Jurkat, Clone E6-1 (cell line): ENCODE measurements around the gene ZNF587B. TPM values are rescaled to one million over a fixed set of nuclear protein-coding genes. Genes with fewer than 3 reads are reported as not detected.
"Not testable (repeated sequence)": the region's sequence is repeated elsewhere in the genome, so short reads cannot be mapped to it uniquely, and the experiment has no call there.

Experiments used
- DNase-seq: peaks from one replicate; pipeline ENCODE4 v3.0.0-alpha.2; 2011; ENCODE audit warnings: low read depth, low spot score
- H3K4me3 ChIP-seq: 2 replicates; pipeline ENCODE4 v1.5.1; 2011; ENCODE audit warnings: mild to moderate bottlenecking, low read length, control low read depth, moderate library complexity
- polyA plus RNA-seq: library from polyadenylated mRNA; unstranded; fragments of >200 nt; gene quantifications from one replicate; pipeline ENCODE4 v1.2.1, GENCODE V29; 2012; ENCODE audit warnings: missing spikeins; ENCODE audit not compliant: insufficient read length, insufficient read depth

The ZNF587B gene
- polyA plus RNA-seq, result 5.1 TPM

GRCh38 chr19:57830071-57830602, at the start of gene ZNF587B:
Gene ZNF587B, plus strand, starts transcription at chr19:57830299. Its CDS starts 230 bp downstream, at chr19:57830529.
- H3K4me3 ChIP-seq, result no peak within 1 kb of the TSS
- DNase-seq, result no peak

DNA sequence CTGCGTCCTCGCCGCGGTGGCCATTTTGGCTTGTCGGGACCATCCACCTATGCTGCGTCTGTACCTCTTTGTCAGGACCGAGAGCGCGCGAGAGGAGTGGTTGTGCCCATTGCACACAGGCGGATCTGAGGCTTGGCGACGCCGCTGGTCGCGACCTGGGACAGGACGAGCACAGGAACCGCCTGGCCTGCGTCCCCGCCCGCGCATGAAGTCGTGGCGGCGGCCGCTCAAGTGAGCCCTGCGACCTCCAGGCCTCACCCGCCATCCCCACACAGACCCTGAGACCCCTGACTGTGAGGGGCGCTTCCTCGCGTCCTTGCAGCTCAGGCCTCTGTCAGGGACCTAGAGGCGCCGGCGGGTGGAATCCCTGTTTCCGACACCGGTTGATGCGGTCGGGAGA, 43.8 kb upstream of the ZNF587B start:
- H3K4me3 ChIP-seq, result no peak overlapping the region
- no peak for DNase-seq

DNA sequence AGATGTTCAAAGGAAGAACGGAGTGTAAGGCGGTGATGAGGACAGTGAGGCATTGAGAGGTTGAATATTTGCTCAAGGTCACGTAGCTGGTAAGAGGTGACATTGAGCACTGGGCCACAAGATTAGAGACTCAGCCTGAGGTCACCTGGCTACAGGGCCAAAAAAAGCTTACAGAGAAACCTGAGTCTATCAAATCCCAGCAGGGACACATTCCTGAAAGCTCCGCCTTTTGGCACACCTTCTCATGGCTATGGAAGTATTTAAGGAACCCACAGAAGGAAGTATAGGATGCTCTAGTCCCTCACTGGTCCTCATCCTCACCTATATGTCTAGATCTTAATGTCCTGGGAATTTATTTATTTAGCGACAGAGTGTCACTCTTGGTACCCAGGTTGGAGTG, 43.2 kb upstream of the ZNF587B start:
- no peak overlapping the region for H3K4me3 ChIP-seq
- DNase-seq, result no peak

DNA sequence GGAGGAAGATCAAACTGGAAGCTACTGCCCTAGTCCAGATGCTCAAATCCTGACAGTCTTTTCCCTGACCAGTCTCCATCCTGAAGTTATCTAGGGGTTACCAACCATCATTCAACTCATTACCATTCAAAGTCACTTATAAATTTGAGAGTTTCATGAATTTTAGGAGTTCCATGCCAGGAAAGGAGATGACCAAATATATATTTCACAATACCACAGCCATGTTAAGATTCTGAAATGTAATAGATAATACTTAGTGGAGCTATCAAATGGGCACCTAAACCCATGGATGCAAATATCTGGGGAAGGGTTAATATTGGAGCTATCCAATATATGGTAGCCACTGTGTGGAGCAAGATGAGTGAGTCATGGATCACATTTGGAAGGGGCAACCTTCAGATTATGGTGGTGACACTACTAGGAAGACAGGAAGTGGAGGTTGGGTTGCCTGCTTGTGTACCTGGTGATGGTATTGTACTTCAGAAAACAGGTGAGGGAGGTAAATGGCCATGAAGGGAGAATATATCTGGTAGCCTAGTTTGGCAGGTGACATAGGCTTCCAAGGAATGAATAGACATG, 41.9 kb upstream of the ZNF587B start:
- no peak overlapping the region for H3K4me3 ChIP-seq
- DNase-seq, result no peak

DNA sequence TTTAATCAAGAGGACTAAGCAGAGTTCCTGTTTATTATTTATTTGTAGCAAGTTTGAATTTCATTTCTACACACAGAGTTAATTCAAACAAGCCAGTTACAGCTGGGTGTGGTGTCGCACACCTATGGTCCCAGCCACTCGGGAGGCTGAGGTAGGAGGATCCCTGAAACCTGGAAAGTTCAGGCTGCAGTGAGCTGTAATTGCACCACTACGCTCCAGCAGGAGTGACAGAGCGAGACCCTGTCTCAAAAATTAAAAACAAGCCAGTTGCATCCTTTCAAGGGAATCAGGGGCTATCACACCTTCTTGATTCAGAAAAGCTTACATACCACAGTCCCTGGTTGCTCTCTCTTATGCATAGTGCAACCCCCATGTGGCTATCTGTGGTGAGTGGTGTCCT, 40.8 kb upstream of the ZNF587B start:
- no peak overlapping the region for H3K4me3 ChIP-seq
- no peak for DNase-seq

DNA sequence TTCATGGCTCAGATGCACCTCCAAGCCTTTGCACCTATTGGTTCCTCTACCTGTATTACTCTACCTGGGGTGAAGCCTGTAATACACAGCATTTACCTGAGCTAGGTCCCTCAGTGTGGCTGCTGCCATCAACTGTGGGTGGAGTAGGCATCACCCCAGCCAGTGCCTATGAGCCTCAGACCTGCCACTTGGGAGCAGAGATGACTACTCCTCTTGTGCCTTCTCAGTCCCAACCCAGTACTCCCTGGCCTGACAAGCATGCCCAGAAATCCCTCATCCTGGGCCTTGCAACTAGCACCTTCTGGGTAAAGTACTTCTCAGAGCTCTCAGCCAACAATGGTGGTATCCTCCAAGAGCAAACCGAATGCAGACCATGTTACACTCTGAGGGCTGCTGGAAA, 33.5 kb upstream of the ZNF587B start:
- DNase-seq, H3K4me3 ChIP-seq: not testable (repeated sequence)

GRCh38 chr19:57800696-57801095, 29.4 kb upstream of the ZNF587B start:
- no peak overlapping the region for H3K4me3 ChIP-seq
- no peak for DNase-seq

- DNase-seq, result no peak
- H3K4me3 ChIP-seq, result no peak overlapping the region
Measured at GRCh38 chr19:57802269-57802668, 27.8 kb upstream of the ZNF587B start.

- H3K4me3 ChIP-seq, result no peak overlapping the region
- DNase-seq, result no peak
Measured at GRCh38 chr19:57803265-57803593, 26.9 kb upstream of the ZNF587B start.

- no peak for DNase-seq
- H3K4me3 ChIP-seq, result no peak overlapping the region
Measured at GRCh38 chr19:57803594-57804325, 26.3 kb upstream of the ZNF587B start.

DNA sequence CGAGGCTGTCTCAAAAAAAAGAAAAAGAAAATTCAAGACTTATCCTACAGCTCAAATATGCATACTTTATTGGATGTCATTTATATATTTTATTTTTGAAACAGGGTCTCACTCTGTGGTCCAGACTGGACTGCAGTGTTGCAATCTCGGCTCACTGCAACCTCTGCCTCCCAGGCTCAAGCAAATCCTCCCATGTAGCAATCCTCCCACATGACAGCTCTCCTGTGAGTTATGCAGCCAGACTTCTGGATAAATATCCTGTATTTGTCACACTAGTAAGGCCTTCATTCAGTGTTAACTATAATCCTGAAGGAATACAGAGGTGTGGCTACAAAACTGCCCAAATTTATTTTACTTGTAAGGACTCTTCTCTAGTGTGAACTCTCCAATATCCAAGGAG, 22.6 kb upstream of the ZNF587B start:
- no peak overlapping the region for H3K4me3 ChIP-seq
- DNase-seq, result no peak

- H3K4me3 ChIP-seq, DNase-seq: not testable (repeated sequence)
Measured at GRCh38 chr19:57810410-57811295, 19.4 kb upstream of the ZNF587B start.

GRCh38 chr19:57812226-57812625, 17.9 kb upstream of the ZNF587B start:
- peak; percentile 29 for DNase-seq
- H3K4me3 ChIP-seq, result no peak overlapping the region

DNA sequence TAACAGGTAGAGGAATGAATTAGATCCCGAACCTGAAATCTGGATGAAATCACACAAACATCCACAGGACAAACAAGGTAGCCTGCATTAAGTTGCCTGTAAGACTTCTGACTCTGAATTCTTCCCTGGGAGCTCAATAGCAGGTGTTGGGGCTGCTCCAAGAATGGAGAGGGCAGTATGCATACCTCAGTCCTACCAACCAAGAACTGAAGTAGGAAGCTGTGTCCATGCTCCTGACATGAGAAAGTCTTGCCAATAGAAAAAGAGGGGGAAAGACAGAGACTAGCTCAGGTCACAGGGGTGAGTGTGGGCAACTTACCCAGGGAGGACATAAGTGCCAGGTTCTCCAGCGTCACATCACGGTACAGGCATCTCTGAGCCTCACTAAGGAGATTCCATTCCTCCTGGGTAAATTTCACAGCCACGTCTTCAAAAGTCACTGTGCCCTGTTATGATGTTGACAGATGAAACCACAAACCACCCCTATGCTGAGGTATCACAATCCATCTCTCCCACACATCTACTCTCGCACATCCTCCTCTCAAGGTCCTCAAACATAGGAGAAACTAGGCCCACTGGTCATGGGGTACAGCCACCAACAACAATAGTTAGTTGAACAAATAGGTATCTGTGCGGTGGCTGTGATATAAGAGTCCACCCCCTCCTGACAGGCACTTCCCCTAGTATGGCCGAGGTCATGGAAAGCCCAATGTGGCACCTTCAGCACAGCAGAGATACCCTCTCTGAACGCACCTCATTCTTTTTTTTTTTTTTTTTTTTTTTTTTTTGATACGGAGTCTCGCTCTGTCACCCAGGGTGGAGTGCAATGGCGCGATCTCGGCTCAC, 16.9 kb upstream of the ZNF587B start:
- not testable (repeated sequence) for H3K4me3 ChIP-seq, DNase-seq

- H3K4me3 ChIP-seq, result peak overlapping the region; percentile 90
- no peak for DNase-seq
Measured at GRCh38 chr19:57813919-57814504, 16.1 kb upstream of the ZNF587B start.

DNA sequence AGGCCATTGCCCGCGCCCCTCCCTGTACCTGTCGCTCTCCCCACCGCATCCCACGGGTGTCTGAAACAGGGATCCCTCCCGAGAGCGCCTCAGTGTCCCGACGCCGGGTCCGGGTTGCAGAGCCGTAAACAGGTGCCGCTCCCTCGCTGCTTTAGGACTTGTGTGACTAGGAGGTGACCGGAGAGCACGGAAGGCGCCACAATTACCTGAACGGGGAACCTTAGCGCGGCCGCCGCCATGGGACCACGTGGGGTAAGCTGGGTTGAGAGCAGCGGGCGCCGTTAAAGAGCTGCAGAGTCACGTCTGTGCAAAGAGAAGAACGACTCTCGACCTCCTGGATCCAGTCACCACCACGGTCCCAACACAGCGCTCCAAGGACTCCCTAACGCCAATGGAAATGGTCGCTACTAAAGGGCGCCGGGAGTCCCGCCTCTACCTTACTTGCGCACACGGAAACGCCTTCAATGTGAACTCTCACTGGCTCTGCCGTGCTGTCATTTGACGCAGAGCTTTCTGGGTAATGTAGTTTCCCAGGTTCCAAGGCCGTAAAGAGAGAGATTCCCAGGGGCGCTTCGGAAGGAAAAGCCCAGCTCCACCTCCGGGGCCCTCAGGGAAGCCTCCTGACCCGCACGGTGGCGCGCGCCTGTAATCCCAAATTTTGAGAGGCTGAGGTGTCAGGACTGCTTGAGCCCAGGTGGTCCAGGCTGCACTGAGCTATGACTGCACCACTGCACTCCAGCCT, 15.4 kb upstream of the ZNF587B start, which contains the start of gene ZNF552:
Gene ZNF552, minus strand, starts transcription at position 409 of the 742 bp plus-strand sequence. Its CDS starts 170 bp downstream, at position 239.
- peak within 1 kb of the TSS; percentile 90 for H3K4me3 ChIP-seq
- DNase-seq, result peak; percentile 84

- peak overlapping the region; percentile 90 for H3K4me3 ChIP-seq
Measured at GRCh38 chr19:57815247-57816075, 14.6 kb upstream of the ZNF587B start.

More at GRCh38 chr19:57815247-57816075, 14.6 kb upstream of the ZNF587B start:
- DNase-seq, result no peak
